Stomach (tissue), 4 donors: ENCODE data around the gene RBM39.

Experiments used
- CTCF ChIP-seq, 7 experiments: fragments of 450-650 bp in 4 of 7; fragments of 200-600 bp in 3 of 7; sonication (generic) in 3 of 7; IDR thresholded peaks; one replicate each; pipeline ENCODE4 v1.5.1; 2016 to 2019; ENCODE audit warnings: antibody characterized with exemption in 7 of 7, control low read depth in 2 of 7, mild to moderate bottlenecking in 1 of 7
- EP300 ChIP-seq: sonication (generic); formaldehyde crosslinking; IDR thresholded peaks from one replicate; pipeline ENCODE4 v1.6.1; 2017; ENCODE audit warnings: antibody characterized with exemption
- POLR2A ChIP-seq, 4 donors: fragments of 450-650 bp; IDR thresholded peaks; one replicate each; pipeline ENCODE4 v1.6.1; 2016; ENCODE audit warnings: antibody characterized with exemption in 4 of 4, control low read depth in 2 of 4, mild to moderate bottlenecking in 1 of 4, moderate library complexity in 1 of 4
- POLR2AphosphoS5 ChIP-seq, 3 donors: sonication (generic); formaldehyde crosslinking; IDR thresholded peaks; one replicate each; pipeline ENCODE4 v1.6.1; 2016; ENCODE audit warnings: antibody characterized with exemption in 3 of 3

DNA sequence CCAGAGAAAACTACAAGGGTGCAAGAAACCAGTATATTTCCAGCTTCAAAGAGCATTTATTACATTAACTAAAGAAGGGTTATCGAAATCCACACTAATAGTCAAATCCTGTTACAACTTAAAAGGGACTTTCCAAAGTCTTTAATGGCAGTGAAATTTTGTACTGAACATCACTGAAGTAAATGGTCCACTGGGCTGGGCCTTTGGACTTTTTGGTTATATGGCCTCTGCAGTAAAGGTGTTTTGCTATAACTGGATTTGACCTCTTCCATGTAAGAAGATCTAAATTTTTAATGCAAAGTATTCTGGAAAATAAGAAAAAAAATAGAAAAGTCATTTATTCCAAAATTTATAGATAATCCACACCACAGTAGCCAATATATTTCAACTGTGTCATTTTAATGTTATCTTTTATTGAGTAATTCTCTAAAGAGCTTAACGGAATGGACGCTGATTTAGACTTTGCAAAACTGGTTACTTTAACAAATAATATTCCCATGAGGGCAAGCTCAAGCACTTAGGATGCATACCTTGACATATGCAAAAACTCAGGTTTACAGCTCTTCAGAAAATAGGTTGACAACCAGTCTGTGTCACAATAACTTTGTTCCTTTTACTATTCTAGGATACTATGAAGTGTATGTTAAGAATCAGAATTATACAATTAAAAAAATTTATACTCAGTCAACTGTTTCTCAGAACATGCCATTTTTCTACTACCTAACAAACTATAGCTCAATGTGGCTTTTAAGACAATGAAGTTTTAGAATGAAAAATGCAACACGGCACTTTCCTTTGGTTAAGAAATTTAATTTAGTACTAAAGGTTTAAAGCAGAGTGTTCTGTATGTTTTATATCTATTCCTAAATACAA, 7.0 kb downstream of the RBM39 start:
- TF ChIP-seq CTCF (IDR thresholded peaks at IDR 0.05) (no peak), POLR2A (IDR thresholded peaks at IDR 0.05) (no peak), POLR2AphosphoS5 (IDR thresholded peaks at IDR 0.05) (no peak), EP300 (no peak)
